ENCODE measurements around the gene LMBRD2.

DNA sequence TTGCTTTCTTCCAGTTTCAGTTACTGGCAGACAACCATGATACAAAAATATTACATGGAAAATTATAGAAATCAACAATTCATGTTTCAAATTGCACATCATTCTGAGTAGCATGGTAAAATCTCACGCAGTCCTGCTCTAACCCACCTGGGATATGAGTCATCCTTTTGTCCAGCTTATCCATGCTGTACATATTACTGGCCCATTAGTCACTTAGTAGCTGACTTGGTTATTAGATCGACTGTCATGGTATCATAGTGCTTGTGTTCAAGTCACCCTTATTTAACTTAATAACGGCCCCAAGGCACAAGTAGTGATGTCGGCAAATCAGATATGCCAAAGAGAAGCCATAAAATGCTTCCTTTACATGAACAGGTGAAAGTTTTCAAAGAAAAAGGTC, 48.8 kb upstream of the LMBRD2 start:
- TF ChIP-seq MYC (IDR thresholded peaks at IDR 0.05; ENCODE audit: borderline replicate concordance, low read length) = no peak
- TF ChIP-seq, protein P1, sequence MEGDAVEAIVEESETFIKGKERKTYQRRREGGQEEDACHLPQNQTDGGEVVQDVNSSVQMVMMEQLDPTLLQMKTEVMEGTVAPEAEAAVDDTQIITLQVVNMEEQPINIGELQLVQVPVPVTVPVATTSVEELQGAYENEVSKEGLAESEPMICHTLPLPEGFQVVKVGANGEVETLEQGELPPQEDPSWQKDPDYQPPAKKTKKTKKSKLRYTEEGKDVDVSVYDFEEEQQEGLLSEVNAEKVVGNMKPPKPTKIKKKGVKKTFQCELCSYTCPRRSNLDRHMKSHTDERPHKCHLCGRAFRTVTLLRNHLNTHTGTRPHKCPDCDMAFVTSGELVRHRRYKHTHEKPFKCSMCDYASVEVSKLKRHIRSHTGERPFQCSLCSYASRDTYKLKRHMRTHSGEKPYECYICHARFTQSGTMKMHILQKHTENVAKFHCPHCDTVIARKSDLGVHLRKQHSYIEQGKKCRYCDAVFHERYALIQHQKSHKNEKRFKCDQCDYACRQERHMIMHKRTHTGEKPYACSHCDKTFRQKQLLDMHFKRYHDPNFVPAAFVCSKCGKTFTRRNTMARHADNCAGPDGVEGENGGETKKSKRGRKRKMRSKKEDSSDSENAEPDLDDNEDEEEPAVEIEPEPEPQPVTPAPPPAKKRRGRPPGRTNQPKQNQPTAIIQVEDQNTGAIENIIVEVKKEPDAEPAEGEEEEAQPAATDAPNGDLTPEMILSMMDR (IDR thresholded peaks at IDR 0.05) = no peak
- TF ChIP-seq, protein P2, sequence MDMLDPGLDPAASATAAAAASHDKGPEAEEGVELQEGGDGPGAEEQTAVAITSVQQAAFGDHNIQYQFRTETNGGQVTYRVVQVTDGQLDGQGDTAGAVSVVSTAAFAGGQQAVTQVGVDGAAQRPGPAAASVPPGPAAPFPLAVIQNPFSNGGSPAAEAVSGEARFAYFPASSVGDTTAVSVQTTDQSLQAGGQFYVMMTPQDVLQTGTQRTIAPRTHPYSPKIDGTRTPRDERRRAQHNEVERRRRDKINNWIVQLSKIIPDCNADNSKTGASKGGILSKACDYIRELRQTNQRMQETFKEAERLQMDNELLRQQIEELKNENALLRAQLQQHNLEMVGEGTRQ (IDR thresholded peaks at IDR 0.05) = no peak
- no peak for TF ChIP-seq PHF8 (IDR thresholded peaks at IDR 0.05; ENCODE audit: borderline replicate concordance, low read depth)
- TF ChIP-seq POLR2A (IDR thresholded peaks at IDR 0.05; ENCODE audit: low read length) = no peak
- no peak for TF ChIP-seq ZSCAN20 (CRISPR knock-in tag; IDR thresholded peaks at IDR 0.05)
- TF ChIP-seq, protein P3, sequence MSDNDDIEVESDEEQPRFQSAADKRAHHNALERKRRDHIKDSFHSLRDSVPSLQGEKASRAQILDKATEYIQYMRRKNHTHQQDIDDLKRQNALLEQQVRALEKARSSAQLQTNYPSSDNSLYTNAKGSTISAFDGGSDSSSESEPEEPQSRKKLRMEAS (IDR thresholded peaks at IDR 0.05) = no peak
- no peak for TF ChIP-seq CBX8 (IDR thresholded peaks at IDR 0.05)
- no peak for TF ChIP-seq SREBF2 (IDR thresholded peaks at IDR 0.05)
- no peak for TF ChIP-seq CHD2 (IDR thresholded peaks at IDR 0.05; ENCODE audit: low read length, partially characterized antibody)
- no peak for TF ChIP-seq NFE2L2 (conservative IDR thresholded peaks at IDR 0.05; ENCODE audit: low read length)
- no peak for TF ChIP-seq RFX5 (IDR thresholded peaks at IDR 0.05)
